Natural killer cell (primary cell): ENCODE data around the gene RSPH6A. TPM values are rescaled to one million over a fixed set of nuclear protein-coding genes. Genes with fewer than 3 reads are reported as not detected.

ENCODE experiments used
- ATAC-seq, 3 donors: fragments of 150-1000 bp in 2 of 3; fragments of 200-7000 bp in 1 of 3; cut with Tn5 transposase; 1 replicate in 1 of 3; 2 replicates in 2 of 3; pipeline ENCODE4 v1.10.0; 2021; ENCODE audit warnings: mild to moderate bottlenecking in 2 of 3, moderate library complexity in 2 of 3
- DNase-seq, 2 donors: peaks; one replicate each; pipeline versions ENCODE4 v3.0.0 to v3.0.0-alpha.2; 2013 to 2021; ENCODE audit warnings: mixed read lengths in 1 of 2
- H3K27ac ChIP-seq: one replicate; pipeline ENCODE4 v1.5.1; 2013; ENCODE audit warnings: mild to moderate bottlenecking, low read length
- H3K27me3 ChIP-seq: one replicate; pipeline ENCODE4 v1.6.1; 2013; ENCODE audit warnings: low read length; ENCODE audit not compliant: control insufficient read depth, insufficient read depth
- H3K36me3 ChIP-seq: one replicate; pipeline ENCODE4 v1.6.1; 2013; ENCODE audit warnings: low read length; ENCODE audit not compliant: control insufficient read depth, insufficient read depth
- H3K4me1 ChIP-seq: one replicate; pipeline ENCODE4 v1.6.1; 2013; ENCODE audit warnings: low read length; ENCODE audit not compliant: control insufficient read depth, insufficient read depth
- H3K4me3 ChIP-seq: one replicate; pipeline ENCODE4 v1.5.1; 2013; ENCODE audit warnings: low read length
- H3K9me3 ChIP-seq: one replicate; pipeline ENCODE4 v1.6.1; 2013; ENCODE audit warnings: low read length; ENCODE audit not compliant: control insufficient read depth, insufficient read depth
- H3K27ac Mint-ChIP-seq, 2 donors: one replicate each; pipeline ENCODE4 v1.8.0; 2022; ENCODE audit warnings: mild to moderate bottlenecking in 2 of 2, mixed read lengths in 2 of 2, moderate library complexity in 1 of 2
- H3K27me3 Mint-ChIP-seq, 2 donors: one replicate each; pipeline ENCODE4 v1.8.0; 2022; ENCODE audit warnings: low read depth in 2 of 2, mixed read lengths in 2 of 2
- H3K36me3 Mint-ChIP-seq: one replicate; pipeline ENCODE4 v1.8.0; 2022; ENCODE audit warnings: mixed read lengths
- H3K4me1 Mint-ChIP-seq, 2 donors: one replicate each; pipeline ENCODE4 v1.8.0; 2022; ENCODE audit warnings: mixed read lengths in 2 of 2
- H3K4me3 Mint-ChIP-seq: one replicate; pipeline ENCODE4 v1.8.0; 2022; ENCODE audit warnings: mild to moderate bottlenecking, moderate library complexity, mixed read lengths
- H3K9me3 Mint-ChIP-seq, 2 donors: one replicate each; pipeline ENCODE4 v1.8.0; 2022; ENCODE audit warnings: mixed read lengths in 2 of 2
- CTCF ChIP-seq: fragments of 200-600 bp; IDR thresholded peaks from one replicate; pipeline ENCODE4 v1.8.0; 2022; ENCODE audit warnings: antibody characterized with exemption
- WGBS: methylation state at CpG from one replicate; pipeline ENCODE4 v1.1.7; 2013; ENCODE audit warnings: missing lambda C conversion rate; ENCODE audit not compliant: insufficient coverage; 5-methylcytosine and 5-hydroxymethylcytosine counted together
- intact Hi-C: fragments of 100-400 bp; cut with micrococcal nuclease; formaldehyde crosslinking; loops from one replicate; pipeline ENCODE4 v1.14.2; 2022
- total RNA-seq, 4 donors: library from RNA; stranded (reverse); fragments of 120-200 nt in 1 of 4; gene quantifications; one replicate each; pipeline versions ENCODE4 v1.2.3 to v1.2.4, GENCODE V29; 2013 to 2022

Gene RSPH6A
- total RNA-seq, 3 donors from 2014 or later (not counting 1 experiment from before 2014, with no cell fraction given) = 0.18 to 0.63 (median 0.31) TPM

- 88% methylated on average over 9 of the region's 9 CpGs for WGBS
- Histone ChIP-seq H3K4me1 (no peaks in the 10 kb centered on the region), H3K27ac (no peak overlapping the region), H3K9me3 (no peaks in the 10 kb centered on the region), H3K27me3 (no peaks in the 10 kb centered on the region), H3K36me3 (no peaks in the 10 kb centered on the region), H3K4me3 (no peak overlapping the region)
- intact Hi-C loops = no loop called here
- ATAC-seq (no peak), DNase-seq (no peak)
- TF ChIP-seq CTCF = no peak
- no peak overlapping the region for H3K4me3 Mint-ChIP-seq
- H3K27ac Mint-ChIP-seq = no peak overlapping the region
- no peaks in the 10 kb centered on the region for H3K9me3 Mint-ChIP-seq
- no peaks in the 10 kb centered on the region for H3K36me3 Mint-ChIP-seq
- no peaks in the 10 kb centered on the region for H3K4me1 Mint-ChIP-seq
- H3K27me3 Mint-ChIP-seq = peaks cover 0 to 3% of the 10 kb centered on the region in 2 donors
Observed at GRCh38 chr19:45758921-45759320, 56.2 kb downstream of the RSPH6A start.

- Mint-ChIP-seq H3K4me3 (no peak overlapping the region), H3K27me3 (peaks cover 0 to 3% of the 10 kb centered on the region in 2 donors), H3K36me3 (no peaks in the 10 kb centered on the region), H3K4me1 (no peaks in the 10 kb centered on the region), H3K27ac (no peak overlapping the region), H3K9me3 (no peaks in the 10 kb centered on the region)
- Histone ChIP-seq H3K4me1 (no peaks in the 10 kb centered on the region), H3K27ac (no peak overlapping the region), H3K9me3 (no peaks in the 10 kb centered on the region), H3K27me3 (no peaks in the 10 kb centered on the region), H3K4me3 (no peak overlapping the region), H3K36me3 (no peaks in the 10 kb centered on the region)
- intact Hi-C loops = no loop called here
- no peak for DNase-seq
- no peak for ATAC-seq
- 89% methylated on average over 9 of the region's 9 CpGs for WGBS
- no peak for TF ChIP-seq CTCF
Observed at GRCh38 chr19:45757695-45758094, 57.4 kb downstream of the RSPH6A start.

GRCh38 chr19:45754323-45754722 is 60.8 kb downstream of the RSPH6A start:
- ATAC-seq (no peak), DNase-seq (no peak)
- Histone ChIP-seq H3K27ac (no peak overlapping the region), H3K27me3 (no peaks in the 10 kb centered on the region), H3K36me3 (no peaks in the 10 kb centered on the region), H3K9me3 (no peaks in the 10 kb centered on the region), H3K4me1 (no peaks in the 10 kb centered on the region), H3K4me3 (no peak overlapping the region)
- intact Hi-C loops = no loop called here
- Mint-ChIP-seq H3K4me1 (no peaks in the 10 kb centered on the region), H3K27ac (no peak overlapping the region), H3K27me3 (peaks cover 0 to under 1% of the 10 kb centered on the region in 2 donors), H3K36me3 (no peaks in the 10 kb centered on the region), H3K9me3 (no peaks in the 10 kb centered on the region), H3K4me3 (no peak overlapping the region)
- no peak for TF ChIP-seq CTCF
- 86% methylated on average over 8 of the region's 8 CpGs for WGBS

GRCh38 chr19:45753548-45753947 is 61.6 kb downstream of the RSPH6A start:
- TF ChIP-seq CTCF = no peak
- no peaks in the 10 kb centered on the region for H3K27me3 Mint-ChIP-seq
- no peaks in the 10 kb centered on the region for H3K9me3 ChIP-seq
- no peak for ATAC-seq
- no peak overlapping the region for H3K27ac ChIP-seq
- H3K4me3 Mint-ChIP-seq = no peak overlapping the region
- H3K27me3 ChIP-seq = no peaks in the 10 kb centered on the region
- no peaks in the 10 kb centered on the region for H3K4me1 Mint-ChIP-seq
- intact Hi-C loops = no loop called here
- no peaks in the 10 kb centered on the region for H3K36me3 Mint-ChIP-seq
- 69% methylated on average over 6 of the region's 6 CpGs for WGBS
- H3K9me3 Mint-ChIP-seq = no peaks in the 10 kb centered on the region
- no peaks in the 10 kb centered on the region for H3K4me1 ChIP-seq
- no peak overlapping the region for H3K27ac Mint-ChIP-seq
- no peak for DNase-seq
- H3K4me3 ChIP-seq = no peak overlapping the region
- no peaks in the 10 kb centered on the region for H3K36me3 ChIP-seq
